Activated naive CD8-positive, alpha-beta T cell treated with anti-CD3 and anti-CD28 coated beads, Interleukin-2, amount 50 U/mL, for 24 hours (primary cell): Measurements from ENCODE around the gene DNAJB4.
A peak's percentile ranks its signal among the peaks of the same experiment; 100 is the strongest.
"Not testable (repeated sequence)": the region's sequence is repeated elsewhere in the genome, so short reads cannot be mapped to it uniquely, and the experiment has no call there.

Experiments used
- ATAC-seq: fragments of 150-1000 bp; cut with Tn5 transposase; one replicate; pipeline ENCODE4 v1.10.0; 2021
- DNase-seq: peaks from one replicate; pipeline ENCODE4 v3.0.0; 2021
- H3K27ac Mint-ChIP-seq: one replicate; pipeline ENCODE4 v1.8.0; 2021; ENCODE audit warnings: mild to moderate bottlenecking, mixed read lengths
- H3K27me3 Mint-ChIP-seq: one replicate; pipeline ENCODE4 v1.8.0; 2021; ENCODE audit warnings: mixed read lengths
- H3K36me3 Mint-ChIP-seq: one replicate; pipeline ENCODE4 v1.8.0; 2021; ENCODE audit warnings: low read depth, mixed read lengths
- H3K4me1 Mint-ChIP-seq: one replicate; pipeline ENCODE4 v1.8.0; 2021; ENCODE audit warnings: mixed read lengths
- H3K4me3 Mint-ChIP-seq: one replicate; pipeline ENCODE4 v1.8.0; 2021; ENCODE audit warnings: mild to moderate bottlenecking, moderate library complexity, mixed read lengths
- H3K9me3 Mint-ChIP-seq: one replicate; pipeline ENCODE4 v1.8.0; 2021; ENCODE audit warnings: mixed read lengths

The DNAJB4 gene

GRCh38 chr1:78003882-78004718 lies 639 bp upstream of the DNAJB4 start:
- H3K27me3 Mint-ChIP-seq: peaks cover 3% of the 10 kb centered on the region
- ATAC-seq (peak; percentile 66), DNase-seq (peak; percentile 27)
- peaks cover 63% of the 10 kb centered on the region for H3K4me1 Mint-ChIP-seq
- H3K9me3 Mint-ChIP-seq: no peaks in the 10 kb centered on the region
- H3K27ac Mint-ChIP-seq: peak overlapping the region; percentile 100
- peak overlapping the region; percentile 89 for H3K4me3 Mint-ChIP-seq
- H3K36me3 Mint-ChIP-seq: peaks cover 5% of the 10 kb centered on the region

GRCh38 chr1:78005448-78005722 lies 646 bp downstream of the DNAJB4 start:
- Mint-ChIP-seq H3K4me3 (peak overlapping the region; percentile 89), H3K4me1 (peaks cover 61% of the 10 kb centered on the region), H3K36me3 (peaks cover 5% of the 10 kb centered on the region), H3K9me3 (no peaks in the 10 kb centered on the region), H3K27me3 (peaks cover 3% of the 10 kb centered on the region), H3K27ac (peak overlapping the region; percentile 100)
- DNase-seq: no peak
- no peak for ATAC-seq

GRCh38 chr1:78005755-78006154 lies 1.0 kb downstream of the DNAJB4 start:
- ATAC-seq (no peak), DNase-seq (no peak)
- Mint-ChIP-seq H3K4me1 (peaks cover 61% of the 10 kb centered on the region), H3K9me3 (no peaks in the 10 kb centered on the region), H3K36me3 (peaks cover 5% of the 10 kb centered on the region), H3K4me3 (peak overlapping the region; percentile 89), H3K27ac (peak overlapping the region; percentile 100), H3K27me3 (peaks cover 3% of the 10 kb centered on the region)

- H3K9me3 Mint-ChIP-seq: no peaks in the 10 kb centered on the region
- H3K27me3 Mint-ChIP-seq: peaks cover 3% of the 10 kb centered on the region
- ATAC-seq: no peak
- peaks cover 5% of the 10 kb centered on the region for H3K36me3 Mint-ChIP-seq
- no peak overlapping the region for H3K27ac Mint-ChIP-seq
- no peak for DNase-seq
- peak overlapping the region; percentile 89 for H3K4me3 Mint-ChIP-seq
- peaks cover 63% of the 10 kb centered on the region for H3K4me1 Mint-ChIP-seq
Observed at GRCh38 chr1:78006521-78006920, 1.8 kb downstream of the DNAJB4 start.

GRCh38 chr1:78007677-78008341 lies 3.1 kb downstream of the DNAJB4 start:
- ATAC-seq (no peak), DNase-seq (no peak)
- Mint-ChIP-seq H3K36me3 (peaks cover 5% of the 10 kb centered on the region), H3K27me3 (peaks cover 3% of the 10 kb centered on the region), H3K4me1 (peaks cover 57% of the 10 kb centered on the region), H3K27ac (no peak overlapping the region), H3K9me3 (no peaks in the 10 kb centered on the region), H3K4me3 (no peak overlapping the region)

GRCh38 chr1:78009276-78009675 lies 4.5 kb downstream of the DNAJB4 start:
- Mint-ChIP-seq H3K27me3 (peaks cover 3% of the 10 kb centered on the region), H3K4me1 (peaks cover 44% of the 10 kb centered on the region), H3K4me3 (no peak overlapping the region), H3K9me3 (no peaks in the 10 kb centered on the region), H3K36me3 (peaks cover 14% of the 10 kb centered on the region), H3K27ac (no peak overlapping the region)
- ATAC-seq (no peak), DNase-seq (no peak)

- H3K36me3 Mint-ChIP-seq: peaks cover 11% of the 10 kb centered on the region
- no peaks in the 10 kb centered on the region for H3K9me3 Mint-ChIP-seq
- H3K4me1 Mint-ChIP-seq: peaks cover 38% of the 10 kb centered on the region
- no peak overlapping the region for H3K4me3 Mint-ChIP-seq
- no peak overlapping the region for H3K27ac Mint-ChIP-seq
- ATAC-seq (no peak), DNase-seq (no peak)
- H3K27me3 Mint-ChIP-seq: no peaks in the 10 kb centered on the region
Observed at GRCh38 chr1:78009836-78010235, 5.1 kb downstream of the DNAJB4 start.

- ATAC-seq (no peak), DNase-seq (no peak)
- no peaks in the 10 kb centered on the region for H3K27me3 Mint-ChIP-seq
- H3K4me3 Mint-ChIP-seq: no peak overlapping the region
- no peaks in the 10 kb centered on the region for H3K9me3 Mint-ChIP-seq
- peaks cover 17% of the 10 kb centered on the region for H3K36me3 Mint-ChIP-seq
- H3K27ac Mint-ChIP-seq: no peak overlapping the region
- peaks cover 31% of the 10 kb centered on the region for H3K4me1 Mint-ChIP-seq
Observed at GRCh38 chr1:78011050-78011449, 6.3 kb downstream of the DNAJB4 start.

- Mint-ChIP-seq H3K4me3 (no peak overlapping the region), H3K27ac (no peak overlapping the region), H3K36me3 (peaks cover 23% of the 10 kb centered on the region), H3K9me3 (no peaks in the 10 kb centered on the region), H3K4me1 (peaks cover 2% of the 10 kb centered on the region), H3K27me3 (no peaks in the 10 kb centered on the region)
- DNase-seq: no peak
- ATAC-seq: no peak
Observed at GRCh38 chr1:78015148-78015547, 10.4 kb downstream of the DNAJB4 start.

- ATAC-seq: no peak
- DNase-seq: no peak
- Mint-ChIP-seq H3K4me1 (no peaks in the 10 kb centered on the region), H3K4me3 (no peak overlapping the region), H3K27ac (no peak overlapping the region), H3K36me3 (peaks cover 16% of the 10 kb centered on the region), H3K9me3 (peaks cover 5% of the 10 kb centered on the region), H3K27me3 (no peaks in the 10 kb centered on the region)
Observed at GRCh38 chr1:78019024-78019423, 14.3 kb downstream of the DNAJB4 start.

GRCh38 chr1:78021134-78021533 lies 16.4 kb downstream of the DNAJB4 start:
- not testable (repeated sequence) for DNase-seq, ATAC-seq, H3K36me3 Mint-ChIP-seq, H3K4me1 Mint-ChIP-seq, H3K27me3 Mint-ChIP-seq, H3K9me3 Mint-ChIP-seq, H3K27ac Mint-ChIP-seq, H3K4me3 Mint-ChIP-seq

- Mint-ChIP-seq H3K27me3 (peaks cover 2% of the 10 kb centered on the region), H3K27ac (no peak overlapping the region), H3K4me3 (no peak overlapping the region), H3K4me1 (no peaks in the 10 kb centered on the region), H3K36me3 (no peaks in the 10 kb centered on the region), H3K9me3 (no peaks in the 10 kb centered on the region)
- ATAC-seq (no peak), DNase-seq (no peak)
Observed at GRCh38 chr1:78029793-78030192, 25.1 kb downstream of the DNAJB4 start.

- peaks cover 4% of the 10 kb centered on the region for H3K27me3 Mint-ChIP-seq
- H3K27ac Mint-ChIP-seq: no peak overlapping the region
- ATAC-seq: no peak
- no peaks in the 10 kb centered on the region for H3K9me3 Mint-ChIP-seq
- no peaks in the 10 kb centered on the region for H3K36me3 Mint-ChIP-seq
- H3K4me3 Mint-ChIP-seq: no peak overlapping the region
- no peak for DNase-seq
- H3K4me1 Mint-ChIP-seq: no peaks in the 10 kb centered on the region
Observed at GRCh38 chr1:78032996-78033796, 28.5 kb downstream of the DNAJB4 start.

GRCh38 chr1:78033797-78034172 lies 29.0 kb downstream of the DNAJB4 start:
- H3K4me3 Mint-ChIP-seq: no peak overlapping the region
- no peak overlapping the region for H3K27ac Mint-ChIP-seq

GRCh38 chr1:78035121-78035520 lies 30.4 kb downstream of the DNAJB4 start:
- H3K4me1 Mint-ChIP-seq: peaks cover 2% of the 10 kb centered on the region
- no peak overlapping the region for H3K27ac Mint-ChIP-seq
- H3K27me3 Mint-ChIP-seq: peaks cover 4% of the 10 kb centered on the region
- ATAC-seq: no peak
- H3K4me3 Mint-ChIP-seq: no peak overlapping the region
- no peak for DNase-seq
- no peaks in the 10 kb centered on the region for H3K36me3 Mint-ChIP-seq
- H3K9me3 Mint-ChIP-seq: no peaks in the 10 kb centered on the region

More at GRCh38 chr1:78033797-78034172, 29.0 kb downstream of the DNAJB4 start:
- Mint-ChIP-seq H3K9me3 (no peaks in the 10 kb centered on the region), H3K4me1 (no peaks in the 10 kb centered on the region), H3K36me3 (no peaks in the 10 kb centered on the region), H3K27me3 (peaks cover 4% of the 10 kb centered on the region)
- DNase-seq (no peak), ATAC-seq (no peak)
